Natural killer cell (primary cell): ENCODE results near the gene HADH. TPM values are rescaled to one million over a fixed set of nuclear protein-coding genes. Genes with fewer than 3 reads are reported as not detected.

Source experiments
- ATAC-seq, 3 donors: fragments of 150-1000 bp in 2 of 3; fragments of 200-7000 bp in 1 of 3; cut with Tn5 transposase; 1 replicate in 1 of 3; 2 replicates in 2 of 3; pipeline ENCODE4 v1.10.0; 2021; ENCODE audit warnings: mild to moderate bottlenecking in 2 of 3, moderate library complexity in 2 of 3
- DNase-seq, 2 donors: peaks; one replicate each; pipeline versions ENCODE4 v3.0.0 to v3.0.0-alpha.2; 2013 to 2021; ENCODE audit warnings: mixed read lengths in 1 of 2
- H3K27ac ChIP-seq: one replicate; pipeline ENCODE4 v1.5.1; 2013; ENCODE audit warnings: mild to moderate bottlenecking, low read length
- H3K27me3 ChIP-seq: one replicate; pipeline ENCODE4 v1.6.1; 2013; ENCODE audit warnings: low read length; ENCODE audit not compliant: control insufficient read depth, insufficient read depth
- H3K36me3 ChIP-seq: one replicate; pipeline ENCODE4 v1.6.1; 2013; ENCODE audit warnings: low read length; ENCODE audit not compliant: control insufficient read depth, insufficient read depth
- H3K4me1 ChIP-seq: one replicate; pipeline ENCODE4 v1.6.1; 2013; ENCODE audit warnings: low read length; ENCODE audit not compliant: control insufficient read depth, insufficient read depth
- H3K4me3 ChIP-seq: one replicate; pipeline ENCODE4 v1.5.1; 2013; ENCODE audit warnings: low read length
- H3K9me3 ChIP-seq: one replicate; pipeline ENCODE4 v1.6.1; 2013; ENCODE audit warnings: low read length; ENCODE audit not compliant: control insufficient read depth, insufficient read depth
- H3K27ac Mint-ChIP-seq, 2 donors: one replicate each; pipeline ENCODE4 v1.8.0; 2022; ENCODE audit warnings: mild to moderate bottlenecking in 2 of 2, mixed read lengths in 2 of 2, moderate library complexity in 1 of 2
- H3K27me3 Mint-ChIP-seq, 2 donors: one replicate each; pipeline ENCODE4 v1.8.0; 2022; ENCODE audit warnings: low read depth in 2 of 2, mixed read lengths in 2 of 2
- H3K36me3 Mint-ChIP-seq: one replicate; pipeline ENCODE4 v1.8.0; 2022; ENCODE audit warnings: mixed read lengths
- H3K4me1 Mint-ChIP-seq, 2 donors: one replicate each; pipeline ENCODE4 v1.8.0; 2022; ENCODE audit warnings: mixed read lengths in 2 of 2
- H3K4me3 Mint-ChIP-seq: one replicate; pipeline ENCODE4 v1.8.0; 2022; ENCODE audit warnings: mild to moderate bottlenecking, moderate library complexity, mixed read lengths
- H3K9me3 Mint-ChIP-seq, 2 donors: one replicate each; pipeline ENCODE4 v1.8.0; 2022; ENCODE audit warnings: mixed read lengths in 2 of 2
- WGBS: methylation state at CpG from one replicate; pipeline ENCODE4 v1.1.7; 2013; ENCODE audit warnings: missing lambda C conversion rate; ENCODE audit not compliant: insufficient coverage; 5-methylcytosine and 5-hydroxymethylcytosine counted together
- intact Hi-C: fragments of 100-400 bp; cut with micrococcal nuclease; formaldehyde crosslinking; loops from one replicate; pipeline ENCODE4 v1.14.2; 2022
- total RNA-seq, 4 donors: library from RNA; stranded (reverse); fragments of 120-200 nt in 1 of 4; gene quantifications; one replicate each; pipeline versions ENCODE4 v1.2.3 to v1.2.4, GENCODE V29; 2013 to 2022
- TF ChIP-seq, protein P1 (sequence below): fragments of 200-600 bp; IDR thresholded peaks from one replicate; pipeline ENCODE4 v1.8.0; 2022; ENCODE audit warnings: antibody characterized with exemption

Gene HADH
- total RNA-seq, 3 donors from 2014 or later (not counting 1 experiment from before 2014, with no cell fraction given): 9.1 to 16.5 (median 14.4) TPM

DNA sequence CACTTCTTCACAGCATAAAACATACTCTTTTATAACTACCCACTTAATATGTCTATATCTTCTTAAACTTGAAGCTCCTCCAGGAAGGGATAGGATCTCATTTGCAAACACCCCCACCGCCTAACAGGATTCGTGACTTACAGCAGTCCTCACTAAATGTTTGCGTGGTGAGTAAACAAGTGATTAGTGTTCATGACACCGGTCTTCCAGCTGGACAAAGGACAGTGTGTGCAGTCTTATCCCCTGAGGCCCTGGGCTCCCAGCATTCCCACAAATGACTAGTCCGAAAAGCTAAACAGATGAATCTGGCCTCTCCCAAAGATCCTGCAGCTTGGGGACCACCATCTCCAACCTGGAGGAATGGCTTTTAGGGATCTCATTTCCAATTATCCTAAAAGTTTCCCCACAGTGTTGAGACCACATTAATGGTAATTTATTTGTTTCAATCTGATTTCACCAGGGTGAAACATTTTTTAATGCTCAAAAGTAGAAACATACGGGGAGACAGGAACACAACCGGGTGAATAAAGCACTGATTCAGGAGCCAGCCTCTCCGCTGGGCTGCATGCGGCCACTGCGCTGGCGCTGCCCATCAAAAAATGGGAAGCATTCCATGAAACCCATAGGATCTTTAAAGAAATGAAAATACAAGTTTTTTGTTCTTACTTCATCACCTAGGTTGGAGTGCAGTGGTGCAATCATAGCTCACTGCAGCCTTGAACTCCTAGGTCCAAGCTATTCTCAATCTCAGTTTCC lies 69.2 kb downstream of the HADH start:
- no peaks in the 10 kb centered on the region for H3K36me3 Mint-ChIP-seq
- H3K27me3 Mint-ChIP-seq: peaks cover 0 to 10% of the 10 kb centered on the region in 2 donors
- intact Hi-C loops: no loop called here
- Histone ChIP-seq H3K4me1 (no peaks in the 10 kb centered on the region), H3K4me3 (no peak overlapping the region), H3K36me3 (no peaks in the 10 kb centered on the region), H3K27me3 (no peaks in the 10 kb centered on the region), H3K9me3 (no peaks in the 10 kb centered on the region), H3K27ac (no peak overlapping the region)
- ATAC-seq (no peak), DNase-seq (no peak)
- TF ChIP-seq, protein P1, sequence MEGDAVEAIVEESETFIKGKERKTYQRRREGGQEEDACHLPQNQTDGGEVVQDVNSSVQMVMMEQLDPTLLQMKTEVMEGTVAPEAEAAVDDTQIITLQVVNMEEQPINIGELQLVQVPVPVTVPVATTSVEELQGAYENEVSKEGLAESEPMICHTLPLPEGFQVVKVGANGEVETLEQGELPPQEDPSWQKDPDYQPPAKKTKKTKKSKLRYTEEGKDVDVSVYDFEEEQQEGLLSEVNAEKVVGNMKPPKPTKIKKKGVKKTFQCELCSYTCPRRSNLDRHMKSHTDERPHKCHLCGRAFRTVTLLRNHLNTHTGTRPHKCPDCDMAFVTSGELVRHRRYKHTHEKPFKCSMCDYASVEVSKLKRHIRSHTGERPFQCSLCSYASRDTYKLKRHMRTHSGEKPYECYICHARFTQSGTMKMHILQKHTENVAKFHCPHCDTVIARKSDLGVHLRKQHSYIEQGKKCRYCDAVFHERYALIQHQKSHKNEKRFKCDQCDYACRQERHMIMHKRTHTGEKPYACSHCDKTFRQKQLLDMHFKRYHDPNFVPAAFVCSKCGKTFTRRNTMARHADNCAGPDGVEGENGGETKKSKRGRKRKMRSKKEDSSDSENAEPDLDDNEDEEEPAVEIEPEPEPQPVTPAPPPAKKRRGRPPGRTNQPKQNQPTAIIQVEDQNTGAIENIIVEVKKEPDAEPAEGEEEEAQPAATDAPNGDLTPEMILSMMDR: no peak
- H3K9me3 Mint-ChIP-seq: no peaks in the 10 kb centered on the region
- no peak overlapping the region for H3K4me3 Mint-ChIP-seq
- no peak overlapping the region for H3K27ac Mint-ChIP-seq
- H3K4me1 Mint-ChIP-seq: no peaks in the 10 kb centered on the region
- 95% methylated on average over 11 of the region's 11 CpGs for WGBS

DNA sequence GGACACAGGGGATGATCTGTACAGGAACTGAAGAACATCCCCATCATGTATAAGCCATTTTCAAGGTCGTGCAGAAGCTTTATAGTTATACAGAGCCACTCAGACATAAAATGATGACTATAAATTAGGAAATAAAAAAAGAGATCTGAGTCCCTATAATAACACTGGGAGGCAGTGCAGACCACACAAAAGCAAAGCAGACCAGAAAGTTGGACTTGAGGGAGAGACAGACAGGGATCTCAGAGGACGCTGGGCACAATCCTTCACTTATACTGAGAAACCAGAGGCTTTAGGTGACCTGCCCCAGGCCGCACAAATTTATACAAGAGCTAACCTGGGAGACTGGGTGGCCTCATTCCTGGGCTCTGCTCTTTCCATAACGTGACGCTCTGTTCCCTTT lies 70.5 kb downstream of the HADH start:
- peaks cover 0 to 10% of the 10 kb centered on the region in 2 donors for H3K27me3 Mint-ChIP-seq
- no peak overlapping the region for H3K4me3 Mint-ChIP-seq
- H3K27ac Mint-ChIP-seq: no peak overlapping the region
- Histone ChIP-seq H3K36me3 (no peaks in the 10 kb centered on the region), H3K4me3 (no peak overlapping the region), H3K4me1 (no peaks in the 10 kb centered on the region), H3K9me3 (no peaks in the 10 kb centered on the region), H3K27me3 (no peaks in the 10 kb centered on the region), H3K27ac (no peak overlapping the region)
- TF ChIP-seq, protein P1: peak; percentile 47
- intact Hi-C loops: loop anchor here (1.0 kb wide), 1 partner anchor 512 kb away; no protein-coding TSS in a partner anchor
- ATAC-seq (peak in 2 of 3 donors; percentile 22 to 38), DNase-seq (peak in 1 of 2 donors; percentile 54)
- peaks cover 0 to 8% of the 10 kb centered on the region in 2 donors for H3K4me1 Mint-ChIP-seq
- 84% methylated on average over 4 of the region's 5 CpGs for WGBS
- H3K9me3 Mint-ChIP-seq: no peaks in the 10 kb centered on the region
- no peaks in the 10 kb centered on the region for H3K36me3 Mint-ChIP-seq

DNA sequence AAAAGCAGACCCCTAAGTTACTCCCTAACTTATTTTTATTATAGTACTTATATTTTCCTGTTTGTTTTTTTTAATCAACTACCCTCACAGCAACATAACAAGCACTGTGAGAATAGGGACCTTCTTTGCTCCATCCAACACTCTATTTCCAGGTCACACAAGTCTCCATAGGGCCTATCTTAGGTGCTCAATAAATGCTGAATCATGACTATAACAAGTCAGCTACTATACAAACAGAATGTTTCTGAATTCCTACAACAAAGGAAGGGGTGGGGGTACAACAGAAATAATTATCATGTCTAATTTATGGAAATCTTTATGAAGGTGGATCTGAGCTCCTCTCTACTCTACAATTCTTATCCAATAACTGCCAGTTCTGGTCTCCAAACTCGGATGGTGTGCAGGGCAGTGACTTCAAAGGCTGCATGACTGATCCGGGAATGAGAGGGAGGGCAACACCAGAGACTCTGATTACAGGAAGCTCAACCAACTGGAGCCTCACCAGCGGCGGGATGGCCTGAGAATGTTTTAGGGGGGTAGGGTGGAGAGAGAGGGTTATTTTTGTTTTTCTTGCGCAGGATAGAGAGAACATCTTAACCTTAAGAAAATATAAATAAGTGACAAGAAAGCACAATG lies 71.1 kb downstream of the HADH start:
- Mint-ChIP-seq H3K36me3 (no peaks in the 10 kb centered on the region), H3K4me3 (no peak overlapping the region)

More for the DNA sequence above, 71.1 kb downstream of the HADH start:
- ATAC-seq (no peak), DNase-seq (no peak)
- H3K4me3 ChIP-seq: no peak overlapping the region
- H3K4me1 ChIP-seq: no peaks in the 10 kb centered on the region
- intact Hi-C loops: loop anchor here (1.0 kb wide), 1 partner anchor 511 kb away; no protein-coding TSS in a partner anchor
- TF ChIP-seq, protein P1: no peak
- no peaks in the 10 kb centered on the region for H3K9me3 ChIP-seq
- no peaks in the 10 kb centered on the region for H3K27me3 ChIP-seq
- no peaks in the 10 kb centered on the region for H3K36me3 ChIP-seq
- Mint-ChIP-seq H3K27ac (no peak overlapping the region), H3K27me3 (peaks cover 0 to 10% of the 10 kb centered on the region in 2 donors), H3K4me1 (peaks cover 0 to 8% of the 10 kb centered on the region in 2 donors), H3K9me3 (no peaks in the 10 kb centered on the region)
- no peak overlapping the region for H3K27ac ChIP-seq
- 85% methylated on average over 4 of the region's 5 CpGs for WGBS
